ENCODE measurements around the gene LDAH. TPM values are rescaled to one million over a fixed set of nuclear protein-coding genes. Genes with fewer than 3 reads are reported as not detected.

Gene LDAH
- total RNA-seq, 1 experiment from 2014 or later = 27.4 TPM

GRCh38 chr2:20650877-20651730 is 171.8 kb downstream of the LDAH start, which contains the start of gene HS1BP3:
Gene HS1BP3, minus strand, starts transcription at chr2:20651098. Its CDS starts 35 bp downstream, at chr2:20651063.
- CTCF ChIA-PET = interaction anchor here (0.6 to 1.5 kb wide), 10 partner anchors 9 to 307 kb away, joined by 3 to 8 read pairs (median 4); partner anchors contain the start of gene RHOB
- Histone ChIP-seq H3K27ac (ENCODE audit: low read depth, low read length, poor library complexity, severe bottlenecking) (peak within 1 kb of the TSS; percentile 76), H3K4me1 (ENCODE audit: insufficient read depth, low read length, poor library complexity, severe bottlenecking) (no peaks in the 10 kb centered on the region), H3K36me3 (ENCODE audit: insufficient read depth, low read length, poor library complexity, severe bottlenecking) (no peaks in the 10 kb centered on the region), H3K4me3 (ENCODE audit: low read depth, low read length, poor library complexity, severe bottlenecking) (peak within 1 kb of the TSS; percentile 91), H3K9me3 (ENCODE audit: low read depth, low read length, poor library complexity, severe bottlenecking) (no peaks in the 10 kb centered on the region), H3K27me3 (replicated peaks; ENCODE audit: insufficient read depth, low read depth, low read length, poor library complexity) (peaks cover 8% of the 10 kb centered on the region)
- POLR2A ChIA-PET (ENCODE audit: low non-redundant PET) = no interaction called here
- TF ChIP-seq EZH2 (IDR thresholded peaks at IDR 0.05; ENCODE audit: borderline replicate concordance, low read depth, low read length, poor library complexity, severe bottlenecking) (no peak), CTCF (conservative IDR thresholded peaks at IDR 0.05; ENCODE audit: low read depth, low read length) (peak; percentile 54)
- BruUV-seq (replicated peaks) = no TSS peak
- intact Hi-C loops (cut with micrococcal nuclease; ENCODE audit: unreplicated experiment) = no loop called here
- peak; percentile 87 for DNase-seq (ENCODE audit: low spot score)

- H3K27ac ChIP-seq (ENCODE audit: low read depth, low read length, poor library complexity, severe bottlenecking) = peak overlapping the region; percentile 76
- ChIA-PET POLR2A (ENCODE audit: low non-redundant PET) (no interaction called here), CTCF (interaction anchor here (0.6 to 1.5 kb wide), 7 partner anchors 8 to 694 kb away, joined by 3 to 9 read pairs (median 5); partner anchors contain the start of gene RHOB)
- no peaks in the 10 kb centered on the region for H3K4me1 ChIP-seq (ENCODE audit: insufficient read depth, low read length, poor library complexity, severe bottlenecking)
- H3K4me3 ChIP-seq (ENCODE audit: low read depth, low read length, poor library complexity, severe bottlenecking) = peak overlapping the region; percentile 91
- DNase-seq (ENCODE audit: low spot score) = peak; percentile 25
- intact Hi-C loops (cut with micrococcal nuclease; ENCODE audit: unreplicated experiment) = no loop called here
- peaks cover 1% of the 10 kb centered on the region for H3K27me3 ChIP-seq (replicated peaks; ENCODE audit: insufficient read depth, low read depth, low read length, poor library complexity)
- H3K36me3 ChIP-seq (ENCODE audit: insufficient read depth, low read length, poor library complexity, severe bottlenecking) = no peaks in the 10 kb centered on the region
- no peaks in the 10 kb centered on the region for H3K9me3 ChIP-seq (ENCODE audit: low read depth, low read length, poor library complexity, severe bottlenecking)
- BruUV-seq (replicated peaks) = no TSS peak
- TF ChIP-seq EZH2 (IDR thresholded peaks at IDR 0.05; ENCODE audit: borderline replicate concordance, low read depth, low read length, poor library complexity, severe bottlenecking) = no peak
- no peak for TF ChIP-seq CTCF (conservative IDR thresholded peaks at IDR 0.05; ENCODE audit: low read depth, low read length)
Measured at GRCh38 chr2:20650393-20650876, 172.5 kb downstream of the LDAH start.

- POLR2A ChIA-PET (ENCODE audit: low non-redundant PET) = no interaction called here
- H3K27me3 ChIP-seq (replicated peaks; ENCODE audit: insufficient read depth, low read depth, low read length, poor library complexity) = no peaks in the 10 kb centered on the region
- H3K36me3 ChIP-seq (ENCODE audit: insufficient read depth, low read length, poor library complexity, severe bottlenecking) = no peaks in the 10 kb centered on the region
- intact Hi-C loops (cut with micrococcal nuclease; ENCODE audit: unreplicated experiment) = loop anchor here (10.0 kb wide), 1 partner anchor 425 kb away; the partner anchor contains the start of gene SDC1
- no peak for TF ChIP-seq CTCF (conservative IDR thresholded peaks at IDR 0.05; ENCODE audit: low read depth, low read length)
- TF ChIP-seq EZH2 (IDR thresholded peaks at IDR 0.05; ENCODE audit: borderline replicate concordance, low read depth, low read length, poor library complexity, severe bottlenecking) = no peak
- no peaks in the 10 kb centered on the region for H3K9me3 ChIP-seq (ENCODE audit: low read depth, low read length, poor library complexity, severe bottlenecking)
- CTCF ChIA-PET = interaction anchor here (0.6 to 1.5 kb wide), 4 partner anchors 8 to 693 kb away, joined by 3 to 9 read pairs (median 6); no protein-coding TSS in a partner anchor
- H3K4me3 ChIP-seq (ENCODE audit: low read depth, low read length, poor library complexity, severe bottlenecking) = peak overlapping the region; percentile 91
- no peak overlapping the region for H3K27ac ChIP-seq (ENCODE audit: low read depth, low read length, poor library complexity, severe bottlenecking)
- TSS peak; percentile 65 for BruUV-seq (replicated peaks)
- DNase-seq (ENCODE audit: low spot score) = no peak
- no peaks in the 10 kb centered on the region for H3K4me1 ChIP-seq (ENCODE audit: insufficient read depth, low read length, poor library complexity, severe bottlenecking)
Measured at GRCh38 chr2:20649976-20650375, 172.9 kb downstream of the LDAH start.
